GM19240 (cell line): ENCODE measurements around the gene PAEP.
"Not testable (repeated sequence)": the region's sequence is repeated elsewhere in the genome, so short reads cannot be mapped to it uniquely, and the experiment has no call there.

Experiments
- DNase-seq: peaks from one replicate; pipeline ENCODE4 v3.0.0; 2011; ENCODE audit warnings: low spot score; ENCODE audit not compliant: insufficient read length

The PAEP gene

GRCh38 chr9:135561391-135562234 is at the start of gene PAEP:
TSS of gene PAEP (plus strand) at chr9:135561756.
- no peak for DNase-seq

GRCh38 chr9:135512241-135512603 is 49.3 kb upstream of the PAEP start:
- no peak for DNase-seq

- DNase-seq = no peak
Measured at GRCh38 chr9:135512904-135513303, 48.7 kb upstream of the PAEP start.

GRCh38 chr9:135513351-135513846 is 48.2 kb upstream of the PAEP start:
- no peak for DNase-seq

- DNase-seq = not testable (repeated sequence)
Measured at GRCh38 chr9:135513906-135514305, 47.6 kb upstream of the PAEP start.

GRCh38 chr9:135514342-135515082 is 47.0 kb upstream of the PAEP start:
- DNase-seq = no peak

- DNase-seq = no peak
Measured at GRCh38 chr9:135515083-135515951, 46.2 kb upstream of the PAEP start.

GRCh38 chr9:135516132-135516860 is 45.3 kb upstream of the PAEP start:
- DNase-seq = no peak

- no peak for DNase-seq
Measured at GRCh38 chr9:135517407-135517822, 44.1 kb upstream of the PAEP start.

- DNase-seq = no peak
Measured at GRCh38 chr9:135519179-135519971, 42.2 kb upstream of the PAEP start.

- DNase-seq = no peak
Measured at GRCh38 chr9:135520916-135521607, 40.5 kb upstream of the PAEP start, which contains the start of gene LCN1. TSS of gene LCN1 (plus strand) at chr9:135521440. CDS start at chr9:135521498, 58 bp downstream.

- DNase-seq = no peak
Measured at GRCh38 chr9:135521608-135522095, 39.9 kb upstream of the PAEP start.

- DNase-seq = no peak
Measured at GRCh38 chr9:135522137-135522877, 39.2 kb upstream of the PAEP start.

GRCh38 chr9:135522931-135523330 is 38.6 kb upstream of the PAEP start:
- DNase-seq = no peak

GRCh38 chr9:135523521-135524129 is 37.9 kb upstream of the PAEP start:
- DNase-seq = no peak

- DNase-seq = no peak
Measured at GRCh38 chr9:135524130-135524861, 37.3 kb upstream of the PAEP start.
